K562 (cell line): ENCODE measurements around the gene PEX6. TPM values are rescaled to one million over a fixed set of nuclear protein-coding genes. Genes with fewer than 3 reads are reported as not detected.
A peak's percentile ranks its signal among the peaks of the same experiment; 100 is the strongest.

Source experiments
- ATAC-seq: fragments of 200-7000 bp; cut with Tn5 transposase; 3 replicates; pipeline ENCODE4 v1.9.1; 2020; ENCODE audit warnings: moderate library complexity
- BruUV-seq: library from RNA; stranded (reverse); fragments of 400-500 nt; replicated peaks from 2 replicates; lab custom pipeline; 2021; lab: Mats Ljungman, UMichigan
- CTCF ChIA-PET: fragments of 300-600 bp; formaldehyde crosslinking; extraction: SDS; loops from one replicate; lab custom pipeline; 2021; ENCODE audit warnings: low intra/inter-chr PET ratio; lab: Yijun Ruan, JAX
- POLR2A ChIA-PET: fragments of 300-600, 350-650 bp; sonication (Branson Sonifier 250); formaldehyde crosslinking; extraction: SDS; loops from one replicate; lab custom pipeline; 2021; ENCODE audit warnings: antibody characterized with exemption, inconsistent platforms; lab: Yijun Ruan, JAX
- DNase-seq, 4 experiments: peaks; one replicate each; pipeline versions ENCODE4 v3.0.0 to v3.0.0-alpha.2; 2011 to 2018; ENCODE audit warnings: low spot score in 3 of 4, mixed read lengths in 3 of 4; ENCODE audit errors: extremely low read depth in 1 of 4
- FAIRE-seq: peaks from 2 replicates; lab custom pipeline; 2011; peaks lifted over from hg19 to GRCh38; lab: Jason Lieb, UNC
- H2AFZ ChIP-seq: 2 replicates; pipeline ENCODE4 v1.6.0; 2011; ENCODE audit warnings: low read depth, low read length, control low read depth, inconsistent platforms
- H3K27ac ChIP-seq: fragments of 200-600 bp; 3 replicates; pipeline ENCODE4 v1.8.0; 2011; ENCODE audit warnings: low read depth, mild to moderate bottlenecking, control low read depth, inconsistent platforms, low read length, moderate library complexity, mixed read lengths; ENCODE audit errors: extremely low read depth
- H3K27me3 ChIP-seq, 2 experiments: fragments of 300-600 bp in 1 of 2; 2 replicates in 1 of 2; 3 replicates in 1 of 2; pipeline versions ENCODE4 v1.6.0 to v1.8.0; 2011; ENCODE audit warnings: inconsistent platforms in 2 of 2, low read length in 2 of 2, mild to moderate bottlenecking in 1 of 2, mixed read lengths in 1 of 2, moderate library complexity in 1 of 2; ENCODE audit not compliant: control insufficient read depth in 2 of 2, insufficient read depth in 2 of 2
- H3K36me3 ChIP-seq: fragments of 300-600 bp; 3 replicates; pipeline ENCODE4 v1.8.0; 2011; ENCODE audit warnings: mild to moderate bottlenecking, low read length, inconsistent platforms; ENCODE audit not compliant: control insufficient read depth, insufficient read depth
- H3K4me1 ChIP-seq, 2 experiments: fragments of 200-600 bp in 1 of 2; replicated peaks in 1 of 2; 2 replicates in 1 of 2; 3 replicates in 1 of 2; pipeline versions ENCODE4 v1.5.1 to v1.8.0; 2011; ENCODE audit warnings: inconsistent platforms in 2 of 2, low read length in 2 of 2, mild to moderate bottlenecking in 1 of 2, mixed read lengths in 1 of 2, moderate library complexity in 1 of 2; ENCODE audit not compliant: control insufficient read depth in 2 of 2, insufficient read depth in 2 of 2
- H3K4me2 ChIP-seq: 2 replicates; pipeline ENCODE4 v1.6.1; 2011; ENCODE audit warnings: low read length, control low read depth, inconsistent platforms, mixed read lengths; ENCODE audit not compliant: insufficient read depth
- H3K4me3 ChIP-seq: fragments of 200-600 bp; sonication (generic), shearing (Covaris generic); 2 replicates; pipeline ENCODE4 v1.5.1; 2016; ENCODE audit warnings: control low read depth, inconsistent platforms
- H3K79me2 ChIP-seq: fragments of 200-600 bp; 3 replicates; pipeline ENCODE4 v1.8.0; 2011; ENCODE audit warnings: low read length, inconsistent platforms; ENCODE audit not compliant: control insufficient read depth, insufficient read depth
- H3K9ac ChIP-seq, 2 experiments: 2 replicates each; pipeline versions ENCODE4 v1.6.0 to v1.6.1; 2011; ENCODE audit warnings: low read depth in 2 of 2, low read length in 2 of 2, control low read depth in 1 of 2, inconsistent platforms in 1 of 2, mild to moderate bottlenecking in 1 of 2, mixed read lengths in 1 of 2; ENCODE audit not compliant: insufficient read depth in 1 of 2
- H3K9me1 ChIP-seq: one replicate; pipeline ENCODE4 v1.6.0; 2011; ENCODE audit warnings: inconsistent platforms, mild to moderate bottlenecking, low read length, moderate library complexity; ENCODE audit not compliant: control insufficient read depth, insufficient read depth
- H3K9me3 ChIP-seq: replicated peaks from 2 replicates; pipeline ENCODE4 v1.5.1; 2011; ENCODE audit warnings: low read depth, low read length, inconsistent platforms; ENCODE audit not compliant: control insufficient read depth, insufficient read depth
- H4K20me1 ChIP-seq: replicated peaks from 2 replicates; pipeline ENCODE4 v1.6.1; 2011; ENCODE audit warnings: low read length, inconsistent platforms, mixed read lengths; ENCODE audit not compliant: control insufficient read depth, insufficient read depth
- CC2D1A ChIP-seq: fragments of 450-650 bp; IDR thresholded peaks from 2 replicates; pipeline ENCODE4 v1.6.1; 2017; ENCODE audit warnings: mild to moderate bottlenecking
- EHMT2 ChIP-seq: fragments of 450-650 bp; IDR thresholded peaks from 2 replicates; pipeline ENCODE4 v1.6.1; 2018; ENCODE audit warnings: antibody characterized with exemption
- ESRRA ChIP-seq: fragments of 450-650 bp; IDR thresholded peaks from 2 replicates; pipeline ENCODE4 v1.6.1; 2014; ENCODE audit warnings: low read depth, mild to moderate bottlenecking, moderate library complexity, borderline replicate concordance
- HMG20A ChIP-seq: fragments of 450-650 bp; formaldehyde crosslinking; conservative IDR thresholded peaks from 2 replicates; pipeline ENCODE4 v1.4.0; 2020; ENCODE audit warnings: mild to moderate bottlenecking, mixed read lengths
- HOXB6 ChIP-seq: fragments of 250-450 bp; sonication (Bioruptor Pico); IDR thresholded peaks from 2 replicates; pipeline ENCODE4 v1.5.1; 2022; ENCODE audit warnings: mild to moderate bottlenecking, borderline replicate concordance
- MCM7 ChIP-seq, 2 experiments: fragments of 450-650 bp; IDR thresholded peaks; 2 replicates each; pipeline ENCODE4 v1.6.1; 2016 to 2018
- NCOA1 ChIP-seq: fragments of 450-650 bp; IDR thresholded peaks from 2 replicates; pipeline ENCODE4 v1.6.1; 2016; ENCODE audit warnings: low read depth
- PCBP2 ChIP-seq: fragments of 200-400 bp; formaldehyde crosslinking; IDR thresholded peaks from 2 replicates; pipeline ENCODE4 v1.6.1; 2018; ENCODE audit warnings: low read length, low read depth, mild to moderate bottlenecking, moderate library complexity; ENCODE audit not compliant: poor library complexity, severe bottlenecking
- SETDB1 ChIP-seq: IDR thresholded peaks from one replicate; pipeline ENCODE4 v1.6.1; 2012; ENCODE audit warnings: low read length, control low read depth, inconsistent platforms
- SIN3B ChIP-seq: fragments of 450-650 bp; IDR thresholded peaks from 2 replicates; pipeline ENCODE4 v1.6.1; 2017; ENCODE audit warnings: low read depth, mild to moderate bottlenecking, moderate library complexity
- SMARCA4 ChIP-seq: fragments of 450-650 bp; IDR thresholded peaks from 2 replicates; pipeline ENCODE4 v1.6.1; 2016
- SMC3 ChIP-seq: conservative IDR thresholded peaks from 2 replicates; pipeline ENCODE4 v1.6.1; 2011; ENCODE audit warnings: low read depth, low read length, improper control_type of control experiment; ENCODE audit not compliant: insufficient read depth
- TCF7L2 ChIP-seq: fragments of 150-350 bp; IDR thresholded peaks from 2 replicates; pipeline ENCODE4 v1.6.1; 2016; ENCODE audit warnings: low read depth, mild to moderate bottlenecking, low read length, moderate library complexity
- TRIM28 ChIP-seq: fragments of 450-650 bp; IDR thresholded peaks from 2 replicates; pipeline ENCODE4 v1.6.1; 2017
- XRCC4 ChIP-seq: IDR thresholded peaks from one replicate; pipeline ENCODE4 v1.6.1; 2011; ENCODE audit not compliant: insufficient read depth, insufficient read length; ENCODE audit errors: extremely low read depth
- ZBTB17 ChIP-seq: fragments of 450-650 bp; formaldehyde crosslinking; IDR thresholded peaks from 2 replicates; pipeline ENCODE4 v1.4.0; 2020; ENCODE audit warnings: mild to moderate bottlenecking
- ZNF668 ChIP-seq: fragments of 250-450 bp; sonication (Bioruptor Pico); IDR thresholded peaks from 2 replicates; pipeline ENCODE4 v1.8.0; 2022; ENCODE audit warnings: mild to moderate bottlenecking, inconsistent platforms
- ZSCAN29 ChIP-seq: fragments of 450-650 bp; IDR thresholded peaks from 2 replicates; pipeline ENCODE4 v1.6.1; 2017
- WGBS: fragments of 100-300 bp; shearing (Covaris generic); methylation state at CpG from one replicate; pipeline ENCODE4 v1.1.6; 2016; ENCODE audit warnings: low coverage, mixed read lengths; ENCODE audit not compliant: insufficient coverage; ENCODE audit errors: missing lambda C conversion rate; 5-methylcytosine and 5-hydroxymethylcytosine counted together
- in situ Hi-C: fragments of 300-500 bp; cut with MboI; formaldehyde crosslinking; loops from 4 replicates; pipeline ENCODE4 v1.15.0; 2018; ENCODE audit warnings: inconsistent platforms, mixed read lengths
- intact Hi-C: fragments of 100-400 bp; cut with micrococcal nuclease; formaldehyde crosslinking; loops from 2 replicates; pipeline ENCODE4 v1.14.2; 2022
- polyA plus RNA-seq, 8 experiments: library from polyadenylated mRNA; depleted of rRNA in 4 of 8; stranded (reverse) in 5 of 8; unstranded in 3 of 8; fragments of >200 nt; fragmentation: Nextera tagmentation in 2 of 8; fragmentation: Illumina TruSeq in 1 of 8; extraction: Ambion mirVana in 2 of 8; extraction: Trizol in 1 of 8; gene quantifications; 2 replicates each; pipeline versions ENCODE4 v1.2.1 to v1.2.3, GENCODE V29; 2011 to 2014; ENCODE audit warnings: inconsistent platforms in 1 of 8, missing spikeins in 1 of 8
- total RNA-seq, 7 experiments: library from RNA; depleted of rRNA in 6 of 7; stranded (reverse); fragments of >200 nt in 6 of 7; fragmentation: Illumina TruSeq in 2 of 7; extraction: Trizol in 2 of 7; gene quantifications; 2 replicates each; pipeline versions ENCODE4 v1.2.1 to v1.2.3, GENCODE V29; 2011 to 2021; ENCODE audit warnings: low replicate concordance in 1 of 7
- TF ChIP-seq, protein P1 (sequence below): sonication (generic); formaldehyde crosslinking; IDR thresholded peaks from 2 replicates; pipeline ENCODE4 v1.5.0; 2020; ENCODE audit warnings: missing genetic modification reagents
- TF ChIP-seq, protein P2 (sequence below): fragments of 250-450 bp; sonication (Bioruptor Pico); IDR thresholded peaks from 2 replicates; pipeline ENCODE4 v1.4.0; 2020; ENCODE audit warnings: borderline replicate concordance
- TF ChIP-seq, protein P3 (sequence below): fragments of 450-650 bp; formaldehyde crosslinking; IDR thresholded peaks from 2 replicates; pipeline ENCODE4 v1.4.0; 2022; ENCODE audit warnings: mild to moderate bottlenecking, moderate library complexity
- TF ChIP-seq, protein P4 (sequence below): IDR thresholded peaks from 3 replicates; pipeline ENCODE4 v1.6.1; 2011; ENCODE audit warnings: borderline replicate concordance, mild to moderate bottlenecking; ENCODE audit not compliant: insufficient read length, insufficient read depth

PEX6 gene
- total and polyA plus RNA-seq, 9 of the 15 experiments (the other 6 are each of a cell fraction or from before 2014, with no cell fraction given) = 0.17 to 20.8 (median 6.9) TPM

DNA sequence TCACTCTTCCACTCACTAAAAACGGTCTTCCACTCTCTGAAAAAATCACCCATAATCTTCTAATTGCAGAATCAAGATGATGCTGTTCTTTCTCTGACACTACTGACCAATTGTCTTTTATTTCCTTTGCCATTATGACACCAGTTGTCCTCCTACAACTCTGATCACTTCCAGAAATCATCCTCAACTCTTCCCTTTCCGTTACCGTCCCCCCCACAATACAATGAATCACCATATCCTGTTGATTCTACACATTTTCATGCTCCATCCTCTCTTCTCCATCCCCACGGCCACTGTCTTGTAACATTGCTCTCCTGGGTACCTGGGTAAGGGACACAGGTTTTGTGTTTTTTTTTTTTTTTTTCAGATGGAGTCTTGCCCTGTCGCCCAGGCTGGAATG, 2.9 kb upstream of the PEX6 start:
- H4K20me1 ChIP-seq = peaks cover 5% of the 10 kb centered on the region; the same call in 1 of the 2 replicates
- no peak overlapping the region for H3K4me3 ChIP-seq
- H3K4me1 ChIP-seq = peaks cover 26 to 48% of the 10 kb centered on the region in 2 experiments; a peak in 4 of 5 replicates
- no peak for FAIRE-seq
- H3K27ac ChIP-seq = no peak overlapping the region
- H2AFZ ChIP-seq = peak overlapping the region; percentile 54
- in situ Hi-C loops (no loop called here), intact Hi-C loops (no loop called here)
- no peaks in the 10 kb centered on the region for H3K9me3 ChIP-seq
- peaks cover 48% of the 10 kb centered on the region for H3K79me2 ChIP-seq
- H3K36me3 ChIP-seq = peaks cover 8% of the 10 kb centered on the region; the same call in 1 of the 3 replicates
- H3K9me1 ChIP-seq = peaks cover 3% of the 10 kb centered on the region
- ChIA-PET CTCF (no interaction called here), POLR2A (interaction anchor here (1.0 kb wide), 1 partner anchor 17 kb away, joined by 4 read pairs; no protein-coding TSS in a partner anchor)
- BruUV-seq = no TSS peak
- H3K9ac ChIP-seq = no peak overlapping the region
- no peaks in the 10 kb centered on the region for H3K27me3 ChIP-seq
- no peak overlapping the region for H3K4me2 ChIP-seq
- DNase-seq = no peak
- WGBS = 73% methylated on average over 5 of the region's 5 CpGs
- no peak for ATAC-seq
- TF ChIP-seq, protein P1, sequence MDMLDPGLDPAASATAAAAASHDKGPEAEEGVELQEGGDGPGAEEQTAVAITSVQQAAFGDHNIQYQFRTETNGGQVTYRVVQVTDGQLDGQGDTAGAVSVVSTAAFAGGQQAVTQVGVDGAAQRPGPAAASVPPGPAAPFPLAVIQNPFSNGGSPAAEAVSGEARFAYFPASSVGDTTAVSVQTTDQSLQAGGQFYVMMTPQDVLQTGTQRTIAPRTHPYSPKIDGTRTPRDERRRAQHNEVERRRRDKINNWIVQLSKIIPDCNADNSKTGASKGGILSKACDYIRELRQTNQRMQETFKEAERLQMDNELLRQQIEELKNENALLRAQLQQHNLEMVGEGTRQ (CRISPR knock-in tag) = no peak
- TF ChIP-seq ZSCAN29 (no peak), XRCC4 (no peak), SMC3 (no peak), TCF7L2 (no peak), SMARCA4 (0 out of 2 replicates have a peak, but pooled peaks have one; percentile 13), SIN3B (no peak), SETDB1 (no peak), ZNF668 (CRISPR knock-in tag) (no peak), HMG20A (no peak), TRIM28 (no peak), PCBP2 (no peak), MCM7 (IDR thresholded peaks at IDR 0.05) (peak in 1 of 2 experiments; percentile 45; a peak in 1 of 4 replicates), HOXB6 (CRISPR knock-in tag) (no peak), EHMT2 (0 out of 2 replicates have a peak, but pooled peaks have one; percentile 41), ESRRA (no peak), ZBTB17 (CRISPR knock-in tag) (no peak), NCOA1 (no peak), CC2D1A (peak; percentile 40; the same call in 1 of the 2 replicates)
- TF ChIP-seq, protein P2, sequence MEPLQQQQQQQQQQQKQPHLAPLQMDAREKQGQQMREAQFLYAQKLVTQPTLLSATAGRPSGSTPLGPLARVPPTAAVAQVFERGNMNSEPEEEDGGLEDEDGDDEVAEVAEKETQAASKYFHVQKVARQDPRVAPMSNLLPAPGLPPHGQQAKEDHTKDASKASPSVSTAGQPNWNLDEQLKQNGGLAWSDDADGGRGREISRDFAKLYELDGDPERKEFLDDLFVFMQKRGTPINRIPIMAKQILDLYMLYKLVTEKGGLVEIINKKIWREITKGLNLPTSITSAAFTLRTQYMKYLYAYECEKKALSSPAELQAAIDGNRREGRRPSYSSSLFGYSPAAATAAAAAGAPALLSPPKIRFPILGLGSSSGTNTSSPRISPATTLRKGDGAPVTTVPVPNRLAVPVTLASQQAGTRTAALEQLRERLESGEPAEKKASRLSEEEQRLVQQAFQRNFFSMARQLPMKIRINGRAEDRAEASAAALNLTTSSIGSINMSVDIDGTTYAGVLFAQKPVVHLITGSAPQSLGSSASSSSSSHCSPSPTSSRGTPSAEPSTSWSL (CRISPR knock-in tag) = no peak
- TF ChIP-seq, protein P3, sequence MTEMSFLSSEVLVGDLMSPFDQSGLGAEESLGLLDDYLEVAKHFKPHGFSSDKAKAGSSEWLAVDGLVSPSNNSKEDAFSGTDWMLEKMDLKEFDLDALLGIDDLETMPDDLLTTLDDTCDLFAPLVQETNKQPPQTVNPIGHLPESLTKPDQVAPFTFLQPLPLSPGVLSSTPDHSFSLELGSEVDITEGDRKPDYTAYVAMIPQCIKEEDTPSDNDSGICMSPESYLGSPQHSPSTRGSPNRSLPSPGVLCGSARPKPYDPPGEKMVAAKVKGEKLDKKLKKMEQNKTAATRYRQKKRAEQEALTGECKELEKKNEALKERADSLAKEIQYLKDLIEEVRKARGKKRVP (CRISPR knock-in tag) = no peak
- TF ChIP-seq, protein P4, sequence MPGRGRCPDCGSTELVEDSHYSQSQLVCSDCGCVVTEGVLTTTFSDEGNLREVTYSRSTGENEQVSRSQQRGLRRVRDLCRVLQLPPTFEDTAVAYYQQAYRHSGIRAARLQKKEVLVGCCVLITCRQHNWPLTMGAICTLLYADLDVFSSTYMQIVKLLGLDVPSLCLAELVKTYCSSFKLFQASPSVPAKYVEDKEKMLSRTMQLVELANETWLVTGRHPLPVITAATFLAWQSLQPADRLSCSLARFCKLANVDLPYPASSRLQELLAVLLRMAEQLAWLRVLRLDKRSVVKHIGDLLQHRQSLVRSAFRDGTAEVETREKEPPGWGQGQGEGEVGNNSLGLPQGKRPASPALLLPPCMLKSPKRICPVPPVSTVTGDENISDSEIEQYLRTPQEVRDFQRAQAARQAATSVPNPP = no peak
